ENCODE results near the gene RASAL2. TPM values are rescaled to one million over a fixed set of nuclear protein-coding genes. Genes with fewer than 3 reads are reported as not detected.

Gene RASAL2
- total RNA-seq, 1 experiment from 2014 or later: 36.8 TPM

- Histone ChIP-seq H3K27me3 (replicated peaks; ENCODE audit: control insufficient read depth, insufficient read depth, low read length) (no peaks in the 10 kb centered on the region), H3K9me3 (no peaks in the 10 kb centered on the region), H3K36me3 (ENCODE audit: control insufficient read depth, insufficient read depth, low read length) (no peaks in the 10 kb centered on the region), H3K4me1 (no peaks in the 10 kb centered on the region), H3K4me3 (ENCODE audit: low read depth, low read length) (no peak overlapping the region)
- no TSS peak for BruUV-seq (replicated peaks)
- H3K4me3 Mint-ChIP-seq (ENCODE audit: unreplicated experiment): no peak overlapping the region
- H3K36me3 Mint-ChIP-seq (ENCODE audit: insufficient read depth, unreplicated experiment): peaks cover 6% of the 10 kb centered on the region
- peak; percentile 43 to 50 for TF ChIP-seq CTCF (IDR thresholded peaks at IDR 0.05; ENCODE audit: insufficient read depth in 1 of 2, low read depth in 1 of 2, low read length in 1 of 2, severe bottlenecking in 1 of 2, unreplicated experiment in 1 of 2)
- ChIA-PET CTCF (no interaction called here), POLR2A (no interaction called here)
- no peaks in the 10 kb centered on the region for H3K9me3 Mint-ChIP-seq (ENCODE audit: unreplicated experiment)
- H3K4me1 Mint-ChIP-seq (ENCODE audit: low read depth, unreplicated experiment): peaks cover 12% of the 10 kb centered on the region
- no peak overlapping the region for H3K27ac Mint-ChIP-seq (ENCODE audit: unreplicated experiment)
- intact Hi-C loops (cut with micrococcal nuclease; ENCODE audit: unreplicated experiment): no loop called here
- no peaks in the 10 kb centered on the region for H3K27me3 Mint-ChIP-seq (ENCODE audit: insufficient read depth, unreplicated experiment)
- peak in 1 of 2 experiments; percentile 44 for DNase-seq
Observed at GRCh38 chr1:178379807-178380206, 285.9 kb downstream of the RASAL2 start.

GRCh38 chr1:178382372-178382771 lies 288.5 kb downstream of the RASAL2 start:
- H3K9me3 ChIP-seq: no peaks in the 10 kb centered on the region
- H3K27me3 Mint-ChIP-seq (ENCODE audit: insufficient read depth, unreplicated experiment): no peaks in the 10 kb centered on the region
- H3K27ac Mint-ChIP-seq (ENCODE audit: unreplicated experiment): no peak overlapping the region
- H3K4me1 ChIP-seq: no peaks in the 10 kb centered on the region
- peaks cover 6% of the 10 kb centered on the region for H3K36me3 Mint-ChIP-seq (ENCODE audit: insufficient read depth, unreplicated experiment)
- BruUV-seq (replicated peaks): no TSS peak
- TF ChIP-seq CTCF (IDR thresholded peaks at IDR 0.05; ENCODE audit: insufficient read depth in 1 of 2, low read depth in 1 of 2, low read length in 1 of 2, severe bottlenecking in 1 of 2, unreplicated experiment in 1 of 2): no peak
- POLR2A ChIA-PET: no interaction called here
- no peak overlapping the region for H3K4me3 Mint-ChIP-seq (ENCODE audit: unreplicated experiment)
- intact Hi-C loops (cut with micrococcal nuclease; ENCODE audit: unreplicated experiment): no loop called here
- no peak for DNase-seq
- no peaks in the 10 kb centered on the region for H3K36me3 ChIP-seq (ENCODE audit: control insufficient read depth, insufficient read depth, low read length)
- H3K27me3 ChIP-seq (replicated peaks; ENCODE audit: control insufficient read depth, insufficient read depth, low read length): no peaks in the 10 kb centered on the region
- CTCF ChIA-PET: no interaction called here
- H3K4me1 Mint-ChIP-seq (ENCODE audit: low read depth, unreplicated experiment): peaks cover 11% of the 10 kb centered on the region
- no peak overlapping the region for H3K4me3 ChIP-seq (ENCODE audit: low read depth, low read length)
- H3K9me3 Mint-ChIP-seq (ENCODE audit: unreplicated experiment): no peaks in the 10 kb centered on the region

GRCh38 chr1:178385662-178386061 lies 291.8 kb downstream of the RASAL2 start:
- DNase-seq: no peak
- Histone ChIP-seq H3K36me3 (ENCODE audit: control insufficient read depth, insufficient read depth, low read length) (no peaks in the 10 kb centered on the region), H3K4me3 (ENCODE audit: low read depth, low read length) (no peak overlapping the region), H3K9me3 (no peaks in the 10 kb centered on the region), H3K27me3 (replicated peaks; ENCODE audit: control insufficient read depth, insufficient read depth, low read length) (no peaks in the 10 kb centered on the region), H3K4me1 (peaks cover 16% of the 10 kb centered on the region)
- Mint-ChIP-seq H3K27ac (ENCODE audit: unreplicated experiment) (no peak overlapping the region), H3K9me3 (ENCODE audit: unreplicated experiment) (no peaks in the 10 kb centered on the region), H3K36me3 (ENCODE audit: insufficient read depth, unreplicated experiment) (no peaks in the 10 kb centered on the region), H3K27me3 (ENCODE audit: insufficient read depth, unreplicated experiment) (no peaks in the 10 kb centered on the region), H3K4me1 (ENCODE audit: low read depth, unreplicated experiment) (peaks cover 23% of the 10 kb centered on the region), H3K4me3 (ENCODE audit: unreplicated experiment) (no peak overlapping the region)
- intact Hi-C loops (cut with micrococcal nuclease; ENCODE audit: unreplicated experiment): loop anchor here (5.0 kb wide), 1 partner anchor 73 kb away; no protein-coding TSS in a partner anchor
- TF ChIP-seq CTCF (IDR thresholded peaks at IDR 0.05; ENCODE audit: insufficient read depth in 1 of 2, low read depth in 1 of 2, low read length in 1 of 2, severe bottlenecking in 1 of 2, unreplicated experiment in 1 of 2): no peak
- no TSS peak for BruUV-seq (replicated peaks)
- ChIA-PET POLR2A (no interaction called here), CTCF (no interaction called here)
